Cardiac septum (tissue), 1 donor: ENCODE data around the gene CDKN2AIPNL. TPM values are rescaled to one million over a fixed set of nuclear protein-coding genes. Genes with fewer than 3 reads are reported as not detected.
"Not testable (repeated sequence)": the region's sequence is repeated elsewhere in the genome, so short reads cannot be mapped to it uniquely, and the experiment has no call there.

Experiments used
- DNase-seq: peaks from one replicate; pipeline ENCODE4 v3.0.0-alpha.2; 2020; ENCODE audit warnings: low spot score
- intact Hi-C: fragments of 100-400 bp; cut with DNase I; formaldehyde crosslinking; loops from one replicate; pipeline ENCODE4 v1.14.0; 2022
- total RNA-seq: library from RNA; stranded (reverse); fragmentation: NEBNext Ultra II Directional; extraction: Animal tissue kit (Norgen Biotek cat#: 25700); gene quantifications from one replicate; pipeline ENCODE4 v1.2.1, GENCODE V29; 2021
- donor health status: DM: no; HTN: no; CAD: no.

CDKN2AIPNL gene
- total RNA-seq, 1 donor from 2014 or later: 27.2 TPM

DNA sequence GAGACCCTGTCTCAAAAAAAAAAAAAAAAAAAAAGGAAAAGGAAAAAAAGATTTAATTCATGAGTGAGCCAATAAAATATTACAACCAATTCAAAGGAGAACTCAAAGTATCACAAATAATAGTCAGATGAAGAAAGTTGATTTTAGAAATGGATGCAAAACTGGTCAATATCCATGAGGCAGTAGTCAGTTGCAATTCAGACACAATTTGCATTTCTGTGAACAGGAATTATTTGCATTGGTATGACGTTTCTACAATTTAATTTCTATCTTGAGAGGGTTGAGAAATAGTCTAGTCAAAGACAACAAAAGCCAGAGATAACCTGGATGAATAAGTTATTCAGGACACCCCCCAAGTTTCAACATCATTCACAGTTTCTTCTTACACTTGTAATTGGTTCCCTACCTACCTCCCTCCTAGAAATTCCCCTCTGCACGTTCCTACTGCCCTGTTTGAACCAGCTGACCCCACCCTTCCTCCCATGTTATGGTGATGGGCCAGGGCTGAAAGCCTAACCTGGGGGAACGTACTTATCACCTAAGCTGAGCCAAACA, 28.6 kb upstream of the CDKN2AIPNL start:
- no peak for DNase-seq
- intact Hi-C loops: no loop called here

DNA sequence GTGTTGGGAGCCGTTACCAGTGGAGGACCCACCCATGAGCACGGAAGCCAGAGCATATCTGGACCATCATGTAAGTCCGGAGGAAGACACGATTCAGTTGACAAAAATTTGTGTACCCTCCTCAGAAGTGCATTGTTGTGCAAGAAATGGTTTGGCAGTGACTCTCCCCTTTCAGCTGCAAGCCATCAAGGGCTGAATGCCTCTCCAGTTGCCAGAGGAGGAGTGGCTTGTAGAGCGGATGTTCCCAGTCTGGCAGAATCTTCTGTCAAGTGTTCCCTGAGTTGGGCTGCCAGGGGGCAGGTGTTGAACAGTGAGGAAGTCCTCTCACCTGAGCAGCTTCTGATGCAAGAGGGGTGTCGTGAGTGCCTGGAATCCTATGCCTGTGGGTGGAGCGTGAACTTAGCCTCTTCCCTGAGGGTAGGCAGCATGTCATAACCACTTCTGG, 27.6 kb upstream of the CDKN2AIPNL start:
- intact Hi-C loops: loop anchor here (2.0 kb wide), 1 partner anchor 28 kb away; no protein-coding TSS in a partner anchor

DNA sequence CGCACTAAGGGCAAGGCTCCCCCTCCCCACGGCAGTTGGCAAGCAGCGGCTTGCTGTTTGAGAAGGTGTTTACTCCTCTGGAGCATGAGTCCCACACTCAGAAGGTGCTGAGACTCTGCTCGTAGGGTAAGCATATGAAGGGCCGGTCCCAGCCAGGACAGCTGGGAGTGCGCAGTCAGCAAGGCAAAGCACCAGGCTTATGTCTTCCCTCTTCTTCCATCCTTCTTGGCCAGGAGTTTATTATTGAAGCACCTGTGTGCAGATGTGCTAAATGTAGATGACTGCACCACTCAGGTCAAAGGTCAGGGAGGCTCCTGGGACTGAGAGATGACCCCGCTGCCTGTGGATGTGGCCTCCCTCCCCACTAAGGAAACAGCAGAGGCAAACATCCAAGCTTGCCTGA, 27.0 kb upstream of the CDKN2AIPNL start:
- intact Hi-C loops: loop anchor here (2.0 kb wide), 1 partner anchor 28 kb away; no protein-coding TSS in a partner anchor
- DNase-seq: peak; percentile 72

More for the DNA sequence above, 27.6 kb upstream of the CDKN2AIPNL start:
- DNase-seq: peak; percentile 85

DNA sequence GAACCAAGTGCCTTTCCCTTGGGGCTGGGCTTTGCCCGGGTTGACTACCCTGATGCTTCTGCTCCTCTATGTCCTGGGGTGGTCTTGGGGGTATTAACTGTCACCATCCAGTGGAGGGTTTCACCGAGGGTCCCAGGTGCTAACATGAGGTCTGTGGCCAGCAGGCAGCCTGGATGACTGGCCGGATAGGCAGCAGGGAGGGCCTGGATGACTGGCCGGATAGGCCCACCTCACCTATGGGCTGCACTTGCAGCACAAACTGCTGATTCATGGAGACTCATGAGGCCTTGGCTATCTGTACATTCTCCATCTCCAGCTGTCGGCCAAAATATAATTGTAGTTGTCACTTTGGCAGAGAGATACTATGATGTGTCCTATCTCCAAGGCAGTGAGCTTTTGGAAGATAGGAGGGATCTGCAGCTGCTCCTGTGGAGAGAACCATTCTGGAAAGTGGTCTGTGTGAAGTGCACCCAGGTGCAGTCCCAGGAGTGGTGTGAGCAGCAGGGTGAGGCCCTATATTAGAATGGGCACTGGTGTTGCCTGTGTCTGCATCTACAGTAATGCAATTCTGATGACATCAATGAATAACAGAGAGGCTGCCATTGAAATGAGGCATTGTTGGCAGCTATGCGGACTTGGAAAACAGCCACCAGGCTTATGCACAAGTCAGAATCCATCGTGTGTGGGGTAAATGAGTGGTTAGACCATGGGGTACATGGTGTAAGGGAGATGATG, 26.3 kb upstream of the CDKN2AIPNL start:
- peak; percentile 58 for DNase-seq
- intact Hi-C loops: loop anchor here (2.0 kb wide), 2 partner anchors 25 to 29 kb away; no protein-coding TSS in a partner anchor

DNA sequence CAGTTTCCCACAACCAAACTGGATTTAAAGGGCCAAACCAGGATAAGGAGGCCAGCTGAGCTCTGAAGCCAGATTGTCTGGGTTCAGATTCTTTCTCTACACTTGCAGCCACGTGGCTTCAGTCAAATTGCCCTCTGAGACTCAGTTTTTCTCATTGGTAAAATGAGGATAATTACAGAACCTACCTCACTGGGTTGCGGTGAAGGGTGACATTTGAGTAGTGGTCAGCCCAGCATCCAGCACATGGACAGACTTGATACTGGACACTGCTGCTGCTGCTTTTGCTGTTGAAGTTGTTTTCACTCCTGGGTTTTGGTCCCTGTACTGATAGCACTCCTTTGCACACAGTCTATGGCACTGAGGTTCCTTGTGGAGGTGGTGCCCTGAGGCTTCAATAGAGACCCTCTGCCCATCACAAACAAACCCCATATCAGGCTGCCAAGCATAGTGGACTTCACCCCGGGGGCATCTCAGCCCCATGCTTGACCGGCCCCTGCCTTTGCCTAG, 25.7 kb upstream of the CDKN2AIPNL start:
- intact Hi-C loops: loop anchor here (2.0 kb wide), 1 partner anchor 25 kb away; no protein-coding TSS in a partner anchor

DNA sequence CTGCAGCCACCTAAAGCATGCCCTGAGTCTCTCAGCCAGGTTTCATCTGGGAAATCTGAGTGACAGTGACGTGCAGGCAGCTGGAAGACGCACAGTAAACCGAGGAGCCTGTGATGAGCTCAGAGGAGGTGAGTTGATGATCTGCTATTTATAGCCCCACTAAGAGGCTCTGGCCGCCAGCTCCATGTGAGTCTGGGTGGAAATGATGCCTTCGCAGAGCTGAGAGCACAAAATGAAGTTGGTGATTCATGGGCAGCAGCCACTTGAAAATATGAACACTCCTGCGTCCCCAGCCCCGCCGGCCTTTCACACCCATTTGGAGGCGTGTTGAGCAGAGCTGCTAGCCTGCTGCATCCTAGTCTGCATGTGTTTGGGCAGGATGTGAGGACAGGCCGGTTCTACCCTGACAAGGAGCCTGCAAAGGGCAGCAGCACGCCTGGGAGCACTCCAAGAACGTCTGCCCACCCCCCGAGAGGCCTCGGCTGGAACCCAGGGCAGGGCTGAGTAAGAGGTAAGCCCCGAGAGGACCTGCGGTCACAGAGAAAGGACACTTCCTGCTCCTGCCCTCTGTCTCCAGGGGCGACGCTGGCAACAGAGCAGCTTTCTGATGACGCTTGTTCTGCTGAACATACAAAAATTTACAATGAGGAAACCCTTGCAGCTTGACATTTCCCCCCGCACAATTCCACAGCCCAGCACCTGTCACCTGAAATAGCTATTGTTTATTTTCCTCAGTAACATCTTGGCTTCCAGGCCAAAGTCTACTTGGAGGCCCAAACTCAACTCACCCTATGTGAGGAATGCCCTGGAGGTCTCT, 25.1 kb upstream of the CDKN2AIPNL start:
- intact Hi-C loops: loop anchor here (2.0 kb wide), 1 partner anchor 24 kb away; no protein-coding TSS in a partner anchor
- peak; percentile 80 for DNase-seq

More for the DNA sequence above, 25.7 kb upstream of the CDKN2AIPNL start:
- no peak for DNase-seq

DNA sequence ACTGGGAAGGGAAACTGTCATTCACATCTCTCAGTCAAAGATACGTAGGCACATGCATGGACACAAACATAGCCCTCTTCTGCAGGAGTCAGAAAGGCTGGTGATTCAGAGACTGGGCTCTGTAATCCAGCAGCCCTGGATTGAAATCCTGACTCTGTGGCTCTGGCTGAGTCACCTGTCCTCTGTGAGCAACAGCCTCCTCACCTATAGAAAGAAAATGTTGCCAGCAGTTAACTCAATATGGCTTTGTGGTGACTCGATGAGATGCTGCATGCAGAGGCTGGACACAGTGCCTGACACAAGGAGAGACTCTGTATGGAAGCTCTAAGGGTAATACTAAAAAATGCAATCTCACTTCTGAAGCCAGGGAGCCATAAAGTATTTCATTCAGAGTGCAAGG, 23.9 kb upstream of the CDKN2AIPNL start:
- peak; percentile 27 for DNase-seq
- intact Hi-C loops: no loop called here

DNA sequence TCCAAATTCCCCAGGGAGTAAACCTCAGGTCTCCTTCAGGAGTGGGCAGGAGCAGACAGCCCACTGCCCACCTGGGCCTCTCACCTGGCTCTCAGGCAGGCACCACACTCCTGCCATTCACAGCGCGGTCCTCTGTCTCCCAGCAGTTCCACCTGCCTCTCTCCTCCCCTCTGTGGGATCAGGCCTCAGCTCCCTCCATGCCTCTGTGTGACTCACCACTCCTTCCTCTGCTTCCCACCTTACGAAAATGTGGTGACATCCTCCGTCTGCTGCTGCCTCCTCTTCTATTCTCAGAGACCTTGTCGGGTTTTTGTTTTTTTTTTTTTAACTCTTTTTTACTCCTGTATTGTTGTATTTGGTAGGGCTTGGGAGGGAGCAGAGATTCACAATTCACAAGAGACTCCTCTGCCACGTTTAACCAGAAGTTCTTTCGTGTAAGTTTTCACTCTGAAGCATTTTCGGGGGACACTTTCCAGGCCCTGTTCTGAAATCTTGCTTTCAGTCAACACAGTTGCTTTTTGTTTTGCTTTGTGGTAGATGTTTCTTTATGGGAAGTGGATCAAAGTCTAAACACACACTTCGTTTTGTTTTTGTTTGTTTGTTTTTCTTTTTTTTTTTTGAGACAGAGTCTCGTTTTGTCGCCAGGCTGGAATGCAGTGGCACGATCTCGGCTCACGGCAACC, 21.1 kb upstream of the CDKN2AIPNL start:
- DNase-seq: peak; percentile 51
- intact Hi-C loops: no loop called here

DNA sequence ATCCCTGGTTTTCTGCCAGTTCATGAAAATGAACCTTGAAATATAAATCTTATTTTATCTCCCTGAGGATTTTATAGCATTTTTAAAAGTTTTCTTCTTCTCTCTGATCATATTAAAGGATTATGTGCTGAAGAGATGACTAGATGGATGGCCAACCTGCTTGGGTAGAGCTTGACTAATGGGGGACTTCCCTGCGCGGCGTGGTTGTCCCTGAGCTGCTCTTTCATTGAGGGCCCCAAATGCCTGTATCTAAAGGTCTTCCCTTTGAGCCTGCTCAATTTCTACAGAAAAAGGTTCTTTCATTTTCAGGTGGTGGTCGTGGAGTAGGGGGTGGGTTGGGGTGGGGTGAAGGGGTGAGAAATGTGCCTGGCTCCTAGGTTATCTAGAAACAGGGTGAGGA, 20.5 kb upstream of the CDKN2AIPNL start:
- DNase-seq: no peak
- intact Hi-C loops: no loop called here

DNA sequence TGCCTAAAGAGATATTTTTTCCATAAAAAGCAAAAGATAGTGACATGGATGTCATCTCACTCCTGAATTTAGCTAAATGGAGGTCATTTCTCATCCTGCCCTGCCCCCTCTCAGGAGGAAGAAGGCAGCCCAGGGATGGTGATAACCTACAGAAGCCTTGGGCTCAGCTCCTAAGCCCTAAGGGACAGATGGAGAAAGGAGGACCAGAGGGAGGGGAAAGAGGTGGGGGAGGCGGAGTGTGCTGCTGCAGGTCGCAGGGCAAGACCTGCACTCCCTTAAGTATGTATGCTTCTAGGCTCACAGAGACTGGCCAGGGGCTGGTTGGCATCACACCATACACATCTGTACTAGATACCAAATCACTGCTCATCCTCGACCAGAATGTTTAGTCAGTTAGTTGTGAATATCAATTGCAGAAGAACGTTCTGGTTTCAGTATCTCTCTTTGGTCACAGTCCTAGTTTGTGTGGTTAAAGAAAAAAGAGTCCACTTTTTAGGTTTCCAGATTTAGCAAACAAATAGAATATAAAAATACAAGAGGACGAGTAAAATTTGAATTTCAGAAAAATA, 18.4 kb upstream of the CDKN2AIPNL start:
- intact Hi-C loops: no loop called here
- DNase-seq: no peak

DNA sequence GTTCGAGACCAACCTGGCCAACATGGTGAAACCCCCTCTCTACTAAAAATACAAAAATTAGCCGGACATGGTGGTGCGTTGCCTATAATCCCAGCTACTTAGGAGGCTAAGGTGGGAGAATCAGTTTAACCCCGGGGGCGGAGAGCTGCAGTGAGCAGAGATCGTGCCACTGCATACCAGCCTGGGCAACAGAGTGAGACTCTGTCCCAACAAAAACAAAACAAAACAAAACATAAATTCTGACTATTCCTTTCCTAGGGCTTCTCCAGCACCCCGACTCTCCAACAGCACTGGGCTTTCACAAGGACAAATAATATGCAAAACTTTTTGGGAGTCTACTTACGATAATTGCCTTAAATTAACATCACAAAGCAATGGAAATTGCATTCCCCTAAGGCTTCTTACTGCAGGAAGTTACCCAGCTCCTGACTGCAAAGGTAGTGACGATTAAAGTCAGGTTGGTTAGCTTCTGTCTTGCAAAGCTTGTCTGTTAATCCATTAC, 15.9 kb upstream of the CDKN2AIPNL start:
- intact Hi-C loops: no loop called here
- no peak for DNase-seq

DNA sequence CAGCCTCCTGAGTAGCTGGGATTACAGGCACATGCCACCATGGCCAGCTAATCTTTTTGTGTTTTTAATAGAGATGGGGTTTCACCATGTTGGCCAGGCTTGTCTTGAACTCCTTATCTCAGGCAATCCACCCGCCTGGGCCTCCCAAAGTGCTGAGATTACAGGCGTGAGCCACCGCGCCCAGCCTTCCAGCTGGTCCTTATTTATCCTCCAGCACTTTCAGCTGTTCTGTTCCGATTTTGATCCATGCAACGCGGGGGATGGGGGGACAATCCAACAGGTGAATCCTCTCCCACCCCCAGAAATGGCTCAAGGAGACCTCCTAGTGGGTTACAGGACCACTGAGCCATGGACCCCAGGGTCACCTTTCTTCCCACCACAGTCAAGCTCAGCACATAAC, 14.7 kb upstream of the CDKN2AIPNL start:
- intact Hi-C loops: no loop called here
- DNase-seq: no peak

DNA sequence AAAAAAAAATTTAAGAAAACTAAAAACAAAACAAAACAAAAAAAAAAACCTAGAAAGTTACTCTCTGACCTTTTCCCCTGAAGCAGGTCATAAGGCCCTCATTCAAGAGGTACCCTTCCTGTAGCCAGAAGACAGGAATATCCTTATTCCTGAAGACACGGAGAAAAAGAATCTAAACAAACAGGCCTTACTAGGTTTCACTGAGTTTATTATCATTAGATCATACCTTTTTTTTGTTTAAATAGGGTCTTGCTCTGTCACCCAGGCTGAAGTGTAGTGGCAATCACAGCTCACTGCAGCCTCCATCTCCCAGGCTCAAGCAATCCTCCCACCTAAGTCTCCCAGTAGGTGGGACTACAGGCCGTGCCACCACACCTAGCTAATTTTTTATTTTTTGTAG, 11.7 kb upstream of the CDKN2AIPNL start:
- no peak for DNase-seq
- intact Hi-C loops: no loop called here

DNA sequence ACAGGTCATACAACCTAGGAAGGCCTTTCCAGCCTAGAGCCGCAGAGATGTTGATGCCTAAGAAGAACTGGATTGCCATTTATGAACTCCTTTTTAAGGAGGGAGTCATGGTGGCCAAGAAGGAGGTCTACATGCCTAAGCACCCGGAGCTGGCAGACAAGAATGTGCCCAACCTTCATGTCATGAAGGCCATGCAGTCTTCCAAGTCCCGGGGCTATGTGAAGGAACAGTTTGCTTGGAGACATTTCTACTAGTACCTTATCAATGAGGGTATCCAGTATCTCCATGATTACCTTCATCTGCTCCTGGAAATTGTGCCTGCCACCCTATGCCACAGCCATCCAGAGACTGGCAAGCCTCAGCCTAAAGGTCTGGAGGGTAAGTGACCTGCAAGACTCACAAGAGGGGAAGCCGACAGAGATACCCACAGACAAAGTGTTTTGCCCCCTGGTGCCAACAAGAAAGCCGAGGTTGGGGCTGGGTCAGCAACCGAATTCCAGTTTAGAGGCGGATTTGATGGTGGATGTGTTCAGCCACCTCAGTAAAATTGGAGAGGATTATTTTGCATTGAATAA, 11.2 kb upstream of the CDKN2AIPNL start:
- intact Hi-C loops: no loop called here
- DNase-seq: no peak

DNA sequence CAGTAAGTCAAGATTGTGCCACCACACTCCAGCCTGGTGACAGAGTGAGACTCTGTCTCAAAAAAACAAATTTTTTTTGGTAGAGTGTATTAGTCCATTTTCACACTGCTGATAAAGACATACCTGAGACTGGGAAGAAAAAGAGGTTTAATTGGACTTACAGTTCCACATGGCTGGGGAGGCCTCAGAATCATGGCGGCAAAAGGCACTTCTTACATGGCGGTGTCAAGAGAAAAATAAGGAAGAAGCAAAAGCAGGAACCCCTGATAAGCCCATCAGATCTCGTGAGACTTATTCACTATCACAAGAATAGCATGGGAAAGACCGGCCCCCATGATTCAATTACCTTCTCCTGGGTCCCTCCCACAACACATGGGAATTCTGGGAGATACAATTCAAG, 9.4 kb upstream of the CDKN2AIPNL start:
- intact Hi-C loops: not testable (repeated sequence)

DNA sequence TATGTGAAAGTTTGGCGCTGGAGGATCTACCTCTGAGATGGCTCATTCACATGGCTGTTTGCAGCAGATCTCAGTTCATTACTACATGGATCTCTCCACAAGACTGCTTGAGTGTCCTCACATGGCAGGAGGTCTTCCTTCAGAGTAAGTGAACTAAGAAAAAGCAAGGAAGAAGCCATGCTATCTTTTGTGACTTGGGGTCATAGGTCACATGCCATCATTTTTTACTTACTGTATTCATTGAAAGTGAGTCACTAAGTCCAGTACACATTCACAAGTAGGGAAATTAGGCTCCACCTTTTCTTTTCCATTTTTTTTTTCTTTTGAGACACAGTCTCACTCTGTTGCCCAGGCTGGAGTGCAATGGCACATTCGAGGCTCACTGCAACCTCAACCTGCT, 8.7 kb upstream of the CDKN2AIPNL start:
- intact Hi-C loops: no loop called here
- no peak for DNase-seq

More for the DNA sequence above, 9.4 kb upstream of the CDKN2AIPNL start:
- not testable (repeated sequence) for DNase-seq

DNA sequence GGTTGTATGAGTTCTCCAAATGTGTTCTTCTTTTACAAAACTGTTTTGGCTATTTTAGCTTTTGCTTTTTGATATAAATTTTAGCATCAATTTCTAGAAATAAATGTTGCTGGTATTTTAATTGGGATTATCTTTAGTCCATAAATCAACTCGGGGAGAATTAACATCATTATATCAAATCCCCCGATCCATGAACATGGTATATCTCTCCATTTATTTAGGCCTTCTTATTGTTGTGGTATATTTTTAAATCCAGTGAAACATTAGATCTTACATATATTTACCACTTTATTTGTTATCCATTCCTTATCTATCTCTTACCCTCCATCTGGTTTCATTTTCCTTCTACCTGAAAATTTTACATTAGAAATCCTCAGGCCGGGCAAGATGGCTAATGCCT, 7.3 kb upstream of the CDKN2AIPNL start:
- intact Hi-C loops: no loop called here

DNA sequence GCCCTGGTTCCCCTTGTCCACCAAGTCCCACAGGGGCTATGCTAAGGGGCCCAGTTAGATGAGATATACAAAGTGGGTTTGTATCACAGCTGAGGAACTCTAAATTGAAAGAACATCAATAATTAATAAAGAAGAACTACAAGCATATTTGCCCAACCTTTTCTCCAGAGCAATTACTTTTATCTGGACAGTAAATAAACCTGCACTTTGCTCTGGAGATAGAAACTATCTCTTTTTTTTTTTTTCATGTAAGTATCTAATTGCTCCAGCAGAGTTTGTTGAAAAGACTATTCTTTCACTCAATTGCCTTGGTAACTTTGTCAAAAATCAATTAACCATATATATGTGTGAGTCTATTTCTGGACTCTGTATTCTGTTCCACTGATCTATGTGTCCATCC, 6.0 kb upstream of the CDKN2AIPNL start:
- intact Hi-C loops: no loop called here
- no peak for DNase-seq

More for the DNA sequence above, 7.3 kb upstream of the CDKN2AIPNL start:
- no peak for DNase-seq
